Muscle of back (tissue), 13 donors: ENCODE data around the gene ARL2. TPM values are rescaled to one million over a fixed set of nuclear protein-coding genes. Genes with fewer than 3 reads are reported as not detected.
"Not testable (repeated sequence)": the region's sequence is repeated elsewhere in the genome, so short reads cannot be mapped to it uniquely, and the experiment has no call there.

Experiments
- DNase-seq, 3 donors: peaks; one replicate each; pipeline versions ENCODE4 v3.0.0 to v3.0.0-alpha.2; 2013
- long read RNA-seq, 9 donors: transcript quantifications; one replicate each; lab custom pipeline, GENCODE V29; 2026
- polyA plus RNA-seq, 10 donors: library from polyadenylated mRNA; unstranded; fragments of 120-200 nt; gene quantifications; one replicate each; pipeline ENCODE4 v1.2.1, GENCODE V29; 2013; ENCODE audit not compliant: insufficient read length in 10 of 10

Gene ARL2
- 10 to 100 TPM; 60.2 to 90.7 (median 76.5) TPM for polyA plus RNA-seq
- long read RNA-seq, donor 1, transcript ARL2-201 (5 exons, 979 nt) = major isoform, 54 of 64 reads
- long read RNA-seq, donor 1, partial matches to known transcripts = 0 of 64 reads
- long read RNA-seq, donor 1, other reads (novel, unspliced or antisense) = 0 of 64 reads
- long read RNA-seq, donor 2, transcript ARL2-201 (5 exons, 979 nt) = major isoform, 46 of 55 reads
- long read RNA-seq, donor 2, partial matches to known transcripts = 0 of 55 reads
- long read RNA-seq, donor 2, other reads (novel, unspliced or antisense) = 0 of 55 reads
- long read RNA-seq, donor 3, partial matches to known transcripts = 0 of 1 reads
- long read RNA-seq, donor 3, other reads (novel, unspliced or antisense) = 0 of 1 reads
- long read RNA-seq, donor 4, transcript ARL2-201 (5 exons, 979 nt) = major isoform, 33 of 47 reads
- long read RNA-seq, donor 4, transcript ARL2-206 (4 exons, 795 nt) = minor isoform, 5 of 47 reads
- long read RNA-seq, donor 4, partial matches to known transcripts = 5 of 47 reads
- long read RNA-seq, donor 4, other reads (novel, unspliced or antisense) = 0 of 47 reads
- long read RNA-seq, donor 5, transcript ARL2-206 (4 exons, 795 nt) = minor isoform, 5 of 88 reads
- long read RNA-seq, donor 5, transcript ARL2-203 (1 exons, 601 nt) = minor isoform, 7 of 88 reads
- long read RNA-seq, donor 5, transcript ARL2-201 (5 exons, 979 nt) = major isoform, 72 of 88 reads
- long read RNA-seq, donor 5, partial matches to known transcripts = 0 of 88 reads
- long read RNA-seq, donor 5, other reads (novel, unspliced or antisense) = 0 of 88 reads
- long read RNA-seq, donor 6, transcript ARL2-203 (1 exons, 601 nt) = minor isoform, 10 of 74 reads
- long read RNA-seq, donor 6, transcript ARL2-206 (4 exons, 795 nt) = minor isoform, 6 of 74 reads
- long read RNA-seq, donor 6, transcript ARL2-201 (5 exons, 979 nt) = major isoform, 49 of 74 reads
- long read RNA-seq, donor 6, partial matches to known transcripts = 5 of 74 reads
- long read RNA-seq, donor 6, other reads (novel, unspliced or antisense) = 0 of 74 reads
- long read RNA-seq, donor 7, transcript ARL2-206 (4 exons, 795 nt) = minor isoform, 6 of 54 reads
- long read RNA-seq, donor 7, transcript ARL2-203 (1 exons, 601 nt) = minor isoform, 6 of 54 reads
- long read RNA-seq, donor 7, transcript ARL2-201 (5 exons, 979 nt) = major isoform, 37 of 54 reads
- long read RNA-seq, donor 7, partial matches to known transcripts = 0 of 54 reads
- long read RNA-seq, donor 7, other reads (novel, unspliced or antisense) = 0 of 54 reads
- long read RNA-seq, donor 8, transcript ARL2-203 (1 exons, 601 nt) = minor isoform, 7 of 38 reads
- long read RNA-seq, donor 8, transcript ARL2-201 (5 exons, 979 nt) = major isoform, 26 of 38 reads
- long read RNA-seq, donor 8, partial matches to known transcripts = 0 of 38 reads
- long read RNA-seq, donor 8, other reads (novel, unspliced or antisense) = 0 of 38 reads
- long read RNA-seq, donor 9, transcript ARL2-201 (5 exons, 979 nt) = major isoform, 6 of 9 reads
- long read RNA-seq, donor 9, partial matches to known transcripts = 0 of 9 reads
- long read RNA-seq, donor 9, other reads (novel, unspliced or antisense) = 0 of 9 reads

DNA sequence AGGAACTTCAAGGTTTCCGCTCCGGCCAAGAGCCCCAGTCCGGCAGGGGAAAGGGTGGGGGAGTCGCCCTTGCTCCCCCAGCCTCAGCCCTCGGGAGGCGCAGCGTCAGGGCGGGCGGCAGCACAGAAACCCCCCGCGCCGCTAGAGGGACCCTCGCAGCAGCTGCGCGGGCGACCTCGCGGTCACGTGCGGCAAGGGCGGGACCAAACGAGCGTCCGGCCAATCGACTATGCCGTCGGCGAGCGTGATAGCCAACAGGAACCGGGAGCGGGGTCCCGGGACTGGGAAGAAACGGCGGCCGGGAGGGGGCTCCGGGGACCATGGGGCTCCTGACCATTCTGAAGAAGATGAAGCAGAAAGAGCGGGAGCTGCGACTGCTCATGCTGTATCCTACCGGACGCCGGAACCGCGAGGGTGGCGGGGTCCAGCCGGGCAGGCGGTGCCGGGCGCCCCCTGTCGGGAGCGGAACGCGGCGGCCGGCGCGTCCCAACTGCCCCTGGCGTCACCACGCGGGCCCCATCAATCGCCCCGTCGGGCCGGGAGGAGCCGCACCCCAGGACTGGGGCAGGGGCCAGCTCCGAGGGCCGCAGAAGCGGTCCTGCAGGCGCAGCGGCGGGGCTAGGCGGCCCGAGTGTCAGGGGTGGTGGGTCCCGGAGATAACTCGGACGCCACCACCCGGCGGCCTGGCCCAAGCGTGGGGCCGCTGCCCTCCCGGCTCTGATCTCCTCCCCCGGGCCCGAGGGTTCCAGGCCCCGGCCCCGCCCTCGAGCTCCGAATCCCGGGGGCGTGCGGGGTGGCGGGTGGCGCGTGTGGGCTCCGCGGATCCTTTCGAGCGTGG, at the start of gene ARL2:
ARL2 (plus strand) TSS at position 273 of the 838 bp plus-strand sequence; CDS start at position 321, 48 bp downstream.
- peak; percentile 93 to 98 (median 95) for DNase-seq

- DNase-seq = no peak
These were observed 46.6 kb upstream of the ARL2 start for GRCh38 chr11:64967375-64967774.

GRCh38 chr11:64969209-64969608, 44.8 kb upstream of the ARL2 start:
- DNase-seq = peak in 1 of 3 donors; percentile 46

- no peak for DNase-seq
These were observed 43.2 kb upstream of the ARL2 start for GRCh38 chr11:64970731-64971151.

DNA sequence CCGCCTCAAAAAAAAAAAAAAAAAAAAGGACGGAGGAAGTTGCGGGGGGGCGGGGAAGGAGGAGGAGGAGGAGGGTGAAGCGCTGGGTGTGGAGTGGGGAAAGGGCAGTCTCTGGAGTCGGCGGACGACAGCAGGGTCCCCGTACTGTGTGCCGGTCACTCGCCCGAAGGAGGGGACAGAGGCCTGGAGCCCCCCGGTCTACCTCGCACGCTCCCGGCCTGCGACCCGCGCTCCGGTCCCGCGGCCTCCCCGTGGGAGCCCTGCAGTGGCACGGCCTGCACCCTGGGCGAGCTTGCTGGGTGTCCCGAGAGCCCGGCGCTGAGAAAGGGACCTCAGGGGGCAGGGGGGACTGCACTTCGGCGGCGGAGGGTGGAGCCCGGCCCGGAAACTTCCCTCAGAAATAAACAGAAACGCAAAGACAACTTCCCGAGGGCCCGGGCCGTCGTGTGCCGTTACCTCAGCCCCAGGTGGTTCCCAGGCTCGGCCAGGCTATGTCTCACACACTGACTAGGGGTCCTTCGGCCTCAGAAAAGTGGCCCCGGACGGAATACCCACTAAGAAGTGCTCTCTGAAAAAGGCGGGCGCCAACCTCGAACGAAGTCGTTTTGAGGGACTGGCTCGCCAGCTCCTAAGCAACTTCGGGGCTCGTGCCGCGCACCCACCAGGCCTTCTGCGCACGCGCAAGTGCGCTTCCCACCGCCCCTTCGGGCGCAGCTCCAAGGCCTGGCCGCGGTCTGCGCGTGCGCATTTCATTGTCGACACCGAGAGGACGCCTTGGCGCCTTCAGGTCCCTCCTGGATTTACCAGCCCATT, 42.3 kb upstream of the ARL2 start, which contains the start of gene MAJIN:
MAJIN (minus strand) TSS at position 688 of the 813 bp plus-strand sequence. CDS start 12,703 bp downstream, outside the sequence.
- peak; percentile 79 to 93 (median 91) for DNase-seq

DNA sequence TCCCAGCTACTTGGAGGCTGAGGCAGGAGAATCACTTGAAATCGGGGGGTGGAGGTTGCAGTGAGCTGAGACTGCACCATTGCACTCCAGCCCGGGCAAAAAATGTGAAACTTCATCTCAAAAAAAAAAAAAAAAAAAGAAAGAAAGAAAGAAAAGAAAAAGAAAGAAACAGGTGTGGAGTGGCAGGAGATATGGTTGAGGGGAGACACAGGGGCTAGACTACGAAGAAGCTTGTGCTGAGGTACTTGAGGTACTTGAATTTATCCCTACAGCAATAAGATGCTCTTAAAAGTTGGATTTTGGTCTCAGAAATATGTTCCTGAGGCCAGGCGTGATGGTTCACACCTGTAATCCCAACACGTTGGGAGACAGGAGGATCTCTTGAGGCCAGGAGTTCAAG, 39.8 kb upstream of the ARL2 start:
- DNase-seq = no peak

GRCh38 chr11:64976651-64977050, 37.3 kb upstream of the ARL2 start:
- DNase-seq = no peak

DNA sequence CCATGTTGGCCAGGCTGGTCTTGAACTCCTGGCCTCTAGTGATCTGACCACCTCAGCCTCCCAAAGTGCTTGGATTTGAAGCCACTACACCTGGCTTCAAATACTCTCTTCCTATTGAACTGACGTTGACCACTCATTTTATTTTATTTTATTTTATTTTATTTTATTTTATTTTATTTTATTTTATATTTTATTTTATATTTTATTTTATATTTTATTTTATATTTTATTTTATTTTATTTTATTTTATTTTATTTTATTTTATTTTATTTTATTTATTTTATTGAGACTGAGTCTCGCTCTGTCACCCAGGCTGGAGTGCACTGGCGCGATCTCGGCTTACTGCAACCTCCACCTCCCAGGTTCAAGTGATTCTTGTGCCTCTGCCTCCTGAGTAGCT, 30.6 kb upstream of the ARL2 start:
- not testable (repeated sequence) for DNase-seq

- no peak for DNase-seq
These were observed 25.7 kb upstream of the ARL2 start for GRCh38 chr11:64987998-64988854.

DNA sequence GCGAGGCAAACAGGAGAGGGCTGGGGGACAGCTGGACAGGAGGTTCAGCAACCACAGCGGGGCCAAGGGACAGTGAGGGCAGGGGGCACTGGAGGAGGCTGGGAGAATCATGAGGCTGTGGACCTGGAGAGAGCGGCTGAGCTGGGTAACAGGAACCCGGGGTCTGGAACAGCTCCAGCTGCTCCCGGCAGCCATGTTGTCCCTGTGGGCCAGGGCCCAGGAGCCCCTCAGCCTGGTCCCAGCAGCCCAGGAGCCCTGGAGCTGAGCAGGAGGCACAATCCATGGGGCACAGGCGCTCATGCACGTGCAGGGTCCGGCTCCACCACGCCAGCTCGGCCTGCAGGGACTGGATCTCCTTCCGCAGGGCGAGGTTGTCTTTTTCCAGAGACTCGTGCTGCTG, 24.5 kb upstream of the ARL2 start:
- no peak for DNase-seq

DNA sequence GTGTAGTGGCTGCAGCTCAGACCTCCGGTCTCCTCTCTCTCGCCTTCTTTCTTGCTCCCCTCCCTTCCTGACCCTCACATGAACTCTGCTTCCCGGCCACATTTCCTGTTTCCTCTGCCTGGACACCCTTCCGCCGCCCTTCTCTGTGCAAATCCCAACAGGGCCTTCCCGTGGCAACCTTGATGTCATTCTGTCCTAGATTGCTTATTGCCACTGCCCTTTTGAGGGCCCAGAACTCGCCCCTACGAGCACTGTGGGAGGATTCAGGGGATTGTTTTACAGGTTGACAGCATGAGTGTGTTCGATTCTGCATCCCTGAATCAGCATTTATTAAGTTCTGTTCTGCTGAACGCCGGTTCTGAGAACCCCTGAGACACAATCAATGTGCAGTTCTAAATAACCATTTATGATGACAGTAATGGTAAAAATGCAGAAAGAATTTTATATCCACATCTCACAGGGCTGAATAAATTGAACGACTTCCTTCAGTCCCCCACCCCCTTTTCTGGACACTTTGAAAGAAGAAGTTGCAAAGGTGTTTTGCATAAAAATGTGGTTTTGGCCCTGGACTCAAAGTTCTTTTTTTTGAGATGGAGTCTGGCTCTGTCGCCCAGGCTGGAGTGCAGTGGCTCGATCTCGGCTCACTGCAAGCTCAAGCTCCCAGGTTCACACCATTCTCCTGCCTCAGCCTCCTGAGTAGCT, 23.6 kb upstream of the ARL2 start:
- DNase-seq = peak; percentile 30 to 79 (median 58)

DNA sequence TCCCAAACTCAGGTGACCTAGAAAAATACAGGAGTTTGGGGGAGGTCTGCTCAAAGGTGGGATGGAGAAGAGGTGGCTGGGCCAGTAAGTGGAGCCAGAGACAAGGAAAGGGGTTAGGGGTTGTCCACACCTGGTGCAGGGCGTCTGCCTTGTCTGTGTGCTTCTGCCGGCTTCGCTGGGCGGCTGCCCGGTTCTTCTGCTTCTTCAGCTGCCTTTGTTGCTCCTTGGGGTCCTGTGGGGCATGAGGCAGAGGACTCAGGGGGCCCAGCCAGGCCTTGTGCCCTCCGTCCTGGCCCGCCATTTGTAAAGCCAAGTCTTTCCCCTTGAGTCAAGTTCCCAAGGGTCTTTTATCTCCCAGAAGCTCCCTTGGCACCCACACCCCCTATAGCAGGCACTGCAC, 19.6 kb upstream of the ARL2 start:
- DNase-seq = no peak

DNA sequence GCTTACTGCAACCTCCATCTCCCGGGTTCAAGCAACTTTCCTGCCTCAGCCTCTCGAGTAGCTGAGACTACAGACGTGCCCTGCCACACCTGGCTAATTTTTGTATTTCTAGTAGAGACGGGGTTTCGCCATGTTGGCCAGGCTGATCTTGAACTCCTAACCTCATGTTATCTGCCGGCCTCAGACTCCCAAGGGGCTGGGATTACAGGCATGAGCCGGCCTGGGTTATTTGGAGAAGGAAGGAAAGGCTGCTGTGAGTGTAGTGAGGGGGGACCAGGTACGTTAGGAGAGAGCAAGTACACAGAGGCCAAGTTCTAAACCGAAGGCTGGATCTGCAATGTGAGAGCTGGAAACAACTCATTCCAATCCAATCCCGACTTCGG, 17.6 kb upstream of the ARL2 start:
- no peak for DNase-seq

DNA sequence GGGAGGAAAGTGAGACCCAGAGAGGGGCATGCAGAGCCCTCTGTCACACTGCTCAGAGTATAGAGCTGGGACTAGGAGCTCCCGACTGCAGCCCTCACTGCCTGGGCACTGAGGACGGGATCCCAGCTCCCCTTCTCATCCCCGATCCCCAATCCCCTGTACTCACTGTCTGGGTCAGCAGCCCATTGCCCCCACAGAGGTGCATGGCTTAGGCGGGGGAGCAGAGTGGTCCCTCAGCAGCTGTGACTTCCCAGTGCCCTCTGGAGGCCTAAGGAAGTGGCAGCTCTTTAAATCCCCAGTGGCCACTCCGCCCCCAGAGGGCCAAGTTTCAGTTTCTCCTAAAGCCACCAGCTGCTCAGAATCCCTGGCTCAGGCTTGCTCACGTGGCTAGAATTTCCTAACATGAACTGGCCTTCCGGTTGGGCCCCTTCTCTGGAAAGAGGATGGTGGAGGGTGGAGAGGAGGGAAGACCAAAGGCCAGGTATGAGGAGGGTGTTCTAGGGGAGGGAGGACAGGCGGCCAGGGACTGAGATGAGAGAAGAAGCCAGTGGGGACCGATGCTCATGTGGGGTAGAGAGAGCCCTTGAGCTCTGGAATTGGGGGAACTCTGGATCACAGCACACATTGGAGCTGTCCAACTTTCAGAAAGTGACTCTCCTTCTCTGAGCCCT, 17.1 kb upstream of the ARL2 start, which contains the start of gene BATF2:
BATF2 (minus strand) TSS at position 262 of the 671 bp plus-strand sequence; CDS start at position 205, 57 bp downstream.
- DNase-seq = peak; percentile 30 to 62 (median 53)

DNA sequence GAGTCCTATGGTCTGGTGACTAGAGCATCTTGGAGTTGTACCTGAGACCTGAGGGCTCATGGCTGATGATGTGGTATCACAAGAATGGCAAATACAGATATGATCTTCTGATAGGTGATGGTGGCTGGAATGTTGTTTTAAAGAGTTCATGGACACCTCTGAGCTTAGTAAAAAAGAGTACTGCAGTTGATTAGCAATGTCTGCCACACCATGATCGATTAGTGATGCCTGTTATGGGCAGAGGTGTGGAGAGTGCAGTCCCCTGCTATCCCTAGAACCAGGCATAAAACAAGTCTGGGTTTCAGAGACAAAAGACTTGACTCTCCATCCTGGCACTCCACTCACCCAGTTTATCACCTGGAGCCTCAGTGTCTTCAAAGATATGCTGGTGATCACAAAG, 15.8 kb upstream of the ARL2 start:
- no peak for DNase-seq

GRCh38 chr11:64998690-64999431, 15.1 kb upstream of the ARL2 start:
- DNase-seq = no peak
